ENCODE data around the gene NEDD4L.
A peak's percentile ranks its signal among the peaks of the same experiment; 100 is the strongest.
"Not testable (repeated sequence)": the region's sequence is repeated elsewhere in the genome, so short reads cannot be mapped to it uniquely, and the experiment has no call there.

NEDD4L gene

GRCh38 chr18:58271770-58272169 is 227.7 kb downstream of the NEDD4L start:
- no peak for ATAC-seq

DNA sequence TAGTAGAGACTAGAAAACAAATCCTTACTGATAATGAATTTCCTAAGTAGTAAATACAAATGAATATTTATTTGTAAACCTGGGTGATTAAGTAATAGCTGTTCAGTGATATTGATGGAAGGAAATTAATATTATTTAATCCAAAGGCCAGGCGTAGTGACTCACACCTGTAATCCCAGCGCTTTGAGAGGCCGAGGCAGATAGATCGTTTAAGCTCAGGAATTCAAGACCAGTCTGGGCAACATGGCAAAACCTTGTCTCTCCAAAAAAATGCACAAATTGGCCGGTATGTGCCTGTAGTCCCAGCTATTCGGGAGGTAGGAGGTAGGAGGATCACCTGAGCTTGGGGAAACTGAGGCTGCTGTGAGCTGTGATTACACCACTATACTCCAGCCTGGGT is 228.2 kb downstream of the NEDD4L start:
- no peak for ATAC-seq

- no peak for ATAC-seq
Measured at GRCh38 chr18:58272779-58273435, 228.9 kb downstream of the NEDD4L start.

- ATAC-seq, result no peak
Measured at GRCh38 chr18:58275176-58275575, 231.2 kb downstream of the NEDD4L start.

DNA sequence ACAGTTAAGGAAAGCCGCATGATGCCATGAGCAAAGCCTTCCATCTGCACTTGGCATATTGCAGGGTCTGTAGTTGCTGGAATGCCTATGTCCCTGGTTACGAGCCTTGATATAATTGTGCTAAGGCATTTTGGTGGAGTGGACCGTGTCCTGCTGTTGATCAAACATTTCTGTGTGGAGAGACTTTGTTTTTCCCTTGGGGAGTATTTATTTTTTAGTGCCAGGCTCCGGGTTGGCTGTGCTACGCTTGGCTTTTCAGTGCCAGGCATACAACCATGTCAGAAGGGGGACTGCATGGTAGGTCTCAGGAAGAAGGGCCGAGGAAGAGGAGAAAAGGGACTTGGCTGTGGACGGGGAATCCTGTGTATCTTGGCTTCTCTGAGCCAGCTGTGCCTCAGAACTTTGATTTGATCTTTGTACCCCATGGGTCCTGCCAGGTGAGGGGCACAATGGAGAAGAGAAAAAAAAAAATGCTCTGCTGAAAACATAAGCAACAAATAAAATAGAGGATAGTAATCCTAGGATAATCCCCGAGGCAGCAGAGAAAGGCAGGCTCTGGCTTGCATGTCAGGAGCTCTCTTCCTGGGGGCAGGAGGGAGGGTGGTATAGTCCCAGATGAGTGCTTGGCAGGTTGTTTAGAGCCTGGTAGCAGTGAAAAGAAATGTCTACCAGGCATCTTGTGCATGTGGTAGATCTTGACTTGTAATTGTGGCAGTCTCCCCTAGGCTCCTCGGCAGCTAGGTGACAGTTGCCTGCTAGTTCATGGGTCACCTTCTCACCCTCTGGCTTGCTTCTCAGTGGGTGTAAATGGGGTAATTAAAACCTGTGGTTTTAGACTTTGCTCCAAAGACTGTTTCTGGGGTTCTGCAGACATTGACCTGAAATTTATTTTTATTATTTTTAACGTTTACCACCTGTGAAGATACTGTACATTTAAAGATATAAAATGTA is 233.0 kb downstream of the NEDD4L start:
- no peak for ATAC-seq

DNA sequence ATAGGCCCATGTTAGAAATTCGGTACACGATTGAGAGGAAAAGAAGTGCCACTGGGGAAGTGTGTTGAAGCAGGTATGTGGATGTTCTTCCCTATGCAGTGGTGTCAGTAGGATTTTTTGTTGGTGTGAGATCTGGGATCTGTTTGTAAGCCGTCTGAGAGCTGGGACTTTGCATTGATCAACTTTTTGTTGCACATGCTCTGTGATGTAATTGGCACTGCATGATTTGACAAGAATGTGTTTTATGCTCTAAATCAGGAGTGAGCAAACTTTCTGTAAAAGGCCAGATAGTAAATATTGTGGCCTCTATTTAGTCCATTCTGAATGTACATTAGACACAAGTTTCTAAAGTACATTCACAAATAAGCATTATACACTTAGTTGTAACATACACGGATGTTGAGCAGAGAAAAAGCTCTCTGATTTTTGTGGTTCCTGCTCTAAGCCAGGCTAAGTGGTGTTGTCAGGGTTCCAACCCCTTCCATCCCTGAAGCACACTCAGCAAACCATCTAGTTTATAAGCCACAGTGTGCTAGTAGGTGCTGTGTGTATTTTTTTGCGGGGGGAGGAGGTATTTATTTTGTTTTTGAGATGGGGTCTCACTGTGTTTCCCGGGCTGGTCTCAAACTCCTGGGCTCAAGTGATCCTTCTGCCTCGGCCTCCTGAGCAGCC is 235.6 kb downstream of the NEDD4L start:
- ATAC-seq, result no peak

- no peak for ATAC-seq
Measured at GRCh38 chr18:58280191-58280590, 236.2 kb downstream of the NEDD4L start.

DNA sequence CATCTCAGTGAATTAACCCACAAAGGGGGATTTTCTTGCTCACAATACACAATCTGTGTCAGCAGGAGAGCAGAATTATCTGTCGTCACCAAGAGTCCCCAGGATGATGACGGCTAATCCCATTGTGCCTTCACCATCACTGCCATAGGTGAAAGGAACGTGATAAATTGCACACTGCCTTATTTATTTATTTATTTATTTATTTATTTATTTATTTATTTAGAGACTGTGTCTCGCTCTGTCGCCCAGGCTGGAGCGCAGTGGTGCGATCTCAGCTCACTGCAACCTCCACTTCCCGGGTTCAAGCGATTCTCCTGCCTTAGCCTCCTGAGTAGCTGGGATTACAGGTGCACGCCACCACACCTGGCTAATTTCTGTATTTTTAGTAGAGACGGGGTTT is 238.8 kb downstream of the NEDD4L start:
- ATAC-seq, result not testable (repeated sequence)

DNA sequence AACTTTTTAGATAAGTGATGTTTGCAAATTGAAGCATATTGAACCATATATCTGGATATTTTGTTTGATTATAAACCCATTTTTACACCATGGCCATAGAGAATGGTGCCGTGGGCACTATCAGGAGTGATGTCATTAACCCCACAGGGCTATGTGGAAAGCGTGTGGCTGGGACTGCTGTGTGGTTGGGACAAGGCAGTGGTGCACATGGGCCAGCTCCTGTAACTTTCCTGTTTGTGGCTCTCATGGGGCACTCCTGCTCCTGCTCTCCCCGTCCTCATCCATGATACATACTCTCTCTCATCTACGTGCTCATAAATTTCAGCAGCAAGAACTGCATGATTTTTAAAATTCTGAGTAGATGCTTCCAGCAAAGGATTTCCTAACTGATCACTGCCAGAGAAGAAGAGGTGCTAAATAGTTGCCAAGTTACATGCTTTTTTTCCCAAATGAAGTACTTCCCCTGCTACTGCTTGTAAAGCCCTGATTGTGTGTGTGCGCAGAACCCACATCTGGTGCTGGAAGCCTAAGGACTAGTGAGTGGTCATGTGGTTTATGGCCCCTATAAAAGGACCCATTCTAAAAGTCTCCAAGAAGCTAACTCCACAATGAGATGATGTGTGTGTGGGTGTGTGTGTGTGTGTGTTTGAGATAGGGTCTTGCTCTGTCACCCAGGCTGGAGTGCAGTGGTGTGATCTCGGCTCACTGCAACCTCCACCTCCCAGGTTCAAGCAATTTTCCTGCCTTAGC is 240.8 kb downstream of the NEDD4L start:
- no peak for ATAC-seq

DNA sequence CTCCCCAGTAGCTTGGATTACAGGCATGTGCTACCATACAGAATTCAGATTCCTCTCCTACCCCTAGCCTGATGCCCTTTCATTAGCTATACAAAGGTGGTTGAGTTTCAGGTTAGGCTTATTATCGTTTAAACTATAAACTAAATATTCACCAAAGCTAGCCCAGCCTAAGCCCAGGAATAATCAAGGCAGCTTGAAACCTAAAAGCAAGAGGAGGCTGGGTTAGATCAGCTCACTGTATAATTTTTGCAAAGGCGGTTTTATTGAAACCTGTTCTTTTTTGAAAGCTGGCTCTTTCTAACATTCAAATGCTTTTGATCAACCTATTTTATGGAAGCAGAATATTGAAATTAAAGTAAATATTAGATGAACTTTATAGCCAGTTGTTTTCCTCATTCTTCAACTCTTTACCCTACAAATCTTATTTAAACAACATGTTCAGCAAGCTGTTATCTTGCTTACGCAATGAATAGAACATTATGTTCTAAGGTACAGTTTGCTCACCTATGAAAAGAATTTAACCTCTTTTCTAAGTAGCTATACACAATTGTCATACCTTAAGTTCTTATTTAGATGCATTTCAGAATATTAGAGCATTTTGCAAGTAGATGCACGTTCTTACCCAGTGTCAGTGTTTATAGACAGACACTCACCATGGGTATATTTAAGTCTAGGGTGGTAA is 241.6 kb downstream of the NEDD4L start:
- ATAC-seq, result no peak

- ATAC-seq, result no peak
Measured at GRCh38 chr18:58286632-58287352, 242.8 kb downstream of the NEDD4L start.

DNA sequence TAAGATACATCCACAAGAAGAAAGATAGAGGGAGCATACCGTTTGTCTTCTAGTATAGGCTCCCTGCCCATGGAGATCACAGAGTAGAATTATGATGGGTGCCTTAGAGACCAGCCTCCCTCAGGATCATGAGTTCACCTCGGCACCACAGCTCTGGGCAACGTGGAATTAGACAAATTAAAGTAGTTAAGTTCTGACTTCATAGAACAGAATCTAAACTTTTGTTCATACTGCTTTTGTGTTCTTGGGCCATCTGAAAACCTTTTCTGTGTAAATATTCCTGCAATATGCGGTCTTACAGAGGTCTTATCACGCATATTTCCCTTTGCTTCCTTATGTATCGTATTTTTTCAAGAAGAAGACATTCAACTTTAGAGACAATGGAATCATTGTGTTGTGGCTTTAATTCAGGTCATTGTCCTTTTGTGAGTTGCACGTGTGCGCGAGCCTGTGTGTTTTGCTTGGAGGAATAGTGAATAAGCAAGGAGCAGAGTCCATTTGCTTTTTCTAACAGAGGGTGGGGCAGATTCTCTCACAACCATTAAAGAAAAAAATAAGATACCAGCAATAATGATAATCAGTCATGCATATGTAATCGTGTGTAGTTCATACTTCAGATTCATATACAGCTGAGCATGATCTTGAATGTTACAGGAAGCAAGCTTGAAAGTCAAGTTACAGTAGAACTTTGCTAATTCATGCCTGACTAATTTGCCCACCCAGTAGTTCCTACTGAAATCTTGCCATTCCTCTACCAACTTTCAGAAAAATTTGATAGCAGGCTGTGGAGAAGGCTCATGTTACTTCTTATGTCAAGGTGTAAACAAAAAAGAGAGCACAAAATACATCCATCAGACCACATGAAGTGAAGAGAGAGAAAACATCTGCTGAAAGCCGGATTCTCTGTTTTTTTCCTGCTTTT is 243.6 kb downstream of the NEDD4L start:
- no peak for ATAC-seq

- ATAC-seq, result peak; percentile 58 to 79
Measured at GRCh38 chr18:58288921-58289797, 245.1 kb downstream of the NEDD4L start.

DNA sequence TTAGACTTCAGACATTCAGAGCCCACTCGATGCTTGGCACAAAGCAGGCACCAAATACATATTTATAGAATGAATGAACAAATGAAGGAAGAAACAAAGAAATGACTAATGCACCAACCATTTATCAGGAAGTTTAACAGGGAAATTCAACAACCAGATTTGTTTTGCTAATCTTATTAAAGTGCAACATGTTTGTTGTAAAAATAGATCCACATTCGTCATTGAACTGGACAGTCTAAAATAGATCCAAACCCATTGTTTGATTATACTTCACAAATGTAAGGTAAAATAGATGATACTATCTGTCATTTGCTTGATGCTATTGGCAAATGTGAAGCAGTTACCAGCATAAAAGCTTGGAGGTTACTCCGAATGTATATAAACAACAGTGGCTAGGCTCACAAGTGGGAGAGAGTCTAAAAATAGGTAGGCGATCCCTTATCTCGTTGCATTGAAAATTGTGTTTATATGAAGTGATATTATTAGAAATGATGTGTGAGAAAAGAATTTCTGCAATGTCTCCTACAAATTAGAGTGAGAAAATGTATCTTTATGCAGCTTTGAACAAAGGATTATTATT is 246.2 kb downstream of the NEDD4L start:
- no peak for ATAC-seq

DNA sequence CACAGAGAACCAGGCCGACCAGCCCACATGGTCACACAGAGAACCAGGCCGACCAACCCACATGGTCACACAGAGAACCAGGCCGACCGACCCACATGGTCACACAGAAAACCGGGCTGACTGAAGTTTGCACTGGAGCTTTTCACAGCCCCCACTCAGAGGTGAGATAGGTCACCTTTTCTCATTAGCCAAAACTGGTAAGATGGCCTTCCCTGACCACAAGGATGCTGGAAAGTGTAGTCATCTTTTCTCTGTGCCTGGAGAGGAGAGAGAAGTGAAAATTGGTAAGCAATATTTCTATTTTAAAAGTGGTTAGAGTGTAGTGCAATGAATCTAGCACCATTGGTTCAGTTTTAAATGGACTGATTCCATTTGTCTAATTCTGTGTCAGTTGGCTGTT is 247.1 kb downstream of the NEDD4L start:
- ATAC-seq, result no peak

GRCh38 chr18:58292638-58293037 is 248.6 kb downstream of the NEDD4L start:
- ATAC-seq, result no peak

DNA sequence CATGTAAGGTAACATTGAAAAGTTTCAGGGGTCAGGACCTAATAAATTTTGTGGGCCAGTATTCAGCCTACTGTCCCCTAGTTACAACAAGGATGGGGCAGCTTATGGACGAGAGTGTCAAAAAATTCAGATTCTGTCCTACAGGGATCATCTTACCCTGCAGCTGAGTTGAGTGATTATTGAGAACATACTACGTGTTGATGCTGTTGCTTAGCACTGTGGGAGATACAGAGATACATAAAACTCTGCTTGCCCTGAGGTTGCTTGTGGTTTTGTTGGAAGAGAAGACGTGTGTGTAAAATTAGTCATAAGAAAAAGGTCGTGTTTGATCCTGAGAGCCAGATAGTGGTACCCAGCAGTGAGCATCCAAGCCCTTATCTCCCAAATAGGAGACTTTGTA is 253.2 kb downstream of the NEDD4L start:
- ATAC-seq, result peak; percentile 74 to 80

DNA sequence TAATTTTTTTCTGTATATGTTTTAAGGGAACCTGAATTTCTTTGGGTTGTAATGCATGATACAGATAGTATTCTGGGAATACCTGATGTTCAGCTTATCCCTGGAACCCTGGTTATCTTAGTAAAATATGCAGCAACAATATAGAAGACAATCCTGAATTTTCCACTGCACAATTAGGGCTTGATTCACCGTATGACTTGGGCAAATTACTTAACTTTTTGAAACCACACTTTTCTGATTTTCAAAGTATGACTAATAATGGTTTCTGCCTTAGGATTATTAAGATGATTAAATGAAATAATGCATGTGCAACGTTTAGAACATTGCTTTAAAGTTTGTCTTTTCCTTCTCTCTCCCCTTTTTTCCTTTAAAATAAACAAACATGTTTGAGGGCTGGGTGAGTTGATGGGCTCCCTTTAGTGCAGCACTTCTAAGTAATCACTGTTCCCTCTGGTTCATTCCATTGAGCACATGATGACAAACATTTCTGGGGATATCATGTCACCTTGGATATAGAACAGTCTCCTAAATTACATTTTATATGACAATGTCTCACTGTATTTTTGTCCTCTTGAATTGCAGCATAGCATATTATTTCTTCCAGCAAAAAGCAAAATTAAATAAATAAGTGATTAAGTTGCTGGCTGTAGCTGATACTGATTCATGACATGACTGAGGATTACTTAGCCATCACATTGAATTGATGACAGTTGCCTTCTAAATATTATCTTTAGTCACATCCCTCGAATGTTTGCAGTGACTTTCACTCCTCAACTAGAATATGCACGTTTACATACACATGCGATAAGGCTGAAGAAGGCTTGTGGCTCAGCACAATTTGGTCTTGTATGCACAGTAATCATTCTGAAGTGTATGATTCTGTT is 254.5 kb downstream of the NEDD4L start:
- ATAC-seq, result no peak

Measured in activated CD4-positive, CD25-positive, alpha-beta regulatory T cell treated with anti-CD3 and anti-CD28 coated beads, Interleukin-2, amount 50 U/mL, for 24 hours (primary cell).